HG03196 (cell line): ENCODE data around the gene C21orf58.
A peak's percentile ranks its signal among the peaks of the same experiment; 100 is the strongest.

Experiments used
- ATAC-seq: cut with Tn5 transposase; IDR thresholded peaks from one replicate; pipeline ENCODE4 v1.9.1; 2021; ENCODE audit not compliant: unreplicated experiment

C21orf58 gene

DNA sequence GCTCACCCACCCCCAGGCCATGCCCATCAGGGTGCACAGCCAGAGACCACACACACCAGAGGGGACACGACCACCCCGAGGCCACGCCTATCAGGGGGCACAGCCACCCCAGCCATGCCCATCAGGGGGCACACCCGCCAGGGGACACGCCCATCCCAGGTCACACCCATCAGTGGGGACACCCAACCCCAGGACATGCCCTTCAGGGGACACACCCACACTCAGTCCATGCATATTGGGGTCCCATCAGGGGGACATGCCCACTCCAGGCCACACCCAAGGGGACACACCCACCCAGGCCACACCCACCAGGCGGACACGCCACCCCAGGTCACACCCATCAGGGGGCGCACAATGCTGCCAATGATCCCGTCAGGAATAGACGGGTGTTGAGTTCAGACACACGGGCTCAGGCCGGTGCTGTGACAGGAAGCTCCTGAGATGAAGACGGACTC is 59.0 kb downstream of the C21orf58 start:
- no peak for ATAC-seq

DNA sequence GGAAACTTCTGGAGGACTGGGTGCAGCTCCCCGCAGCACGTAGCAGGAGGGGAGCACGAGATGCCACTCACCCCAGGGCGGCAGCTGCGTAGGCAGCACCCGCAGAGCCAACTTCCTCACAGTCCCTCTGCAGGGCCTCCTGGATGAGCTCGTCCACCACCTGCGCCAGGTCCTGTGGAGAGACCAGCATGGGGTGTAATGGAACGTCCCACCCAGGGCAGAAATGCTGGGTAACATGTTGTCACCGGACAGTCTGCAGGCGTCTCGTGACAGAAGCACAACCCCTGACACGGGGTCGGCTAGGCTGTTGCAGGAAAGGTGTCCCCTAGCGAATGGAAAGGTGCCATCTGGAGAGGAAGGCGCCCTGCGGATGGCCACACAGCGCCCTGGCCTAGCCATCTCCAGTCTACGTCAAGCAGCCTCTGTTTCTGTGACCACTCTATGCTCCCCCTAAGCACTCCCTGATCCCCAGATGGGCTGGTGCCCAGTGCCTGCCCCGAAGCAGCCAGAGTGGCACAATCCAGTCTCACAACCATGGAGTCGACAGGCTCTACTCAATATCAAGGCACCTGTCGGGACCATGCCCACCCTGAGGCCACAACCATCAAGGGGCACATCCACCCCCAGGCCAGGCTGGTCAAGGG is 59.5 kb downstream of the C21orf58 start:
- no peak for ATAC-seq

DNA sequence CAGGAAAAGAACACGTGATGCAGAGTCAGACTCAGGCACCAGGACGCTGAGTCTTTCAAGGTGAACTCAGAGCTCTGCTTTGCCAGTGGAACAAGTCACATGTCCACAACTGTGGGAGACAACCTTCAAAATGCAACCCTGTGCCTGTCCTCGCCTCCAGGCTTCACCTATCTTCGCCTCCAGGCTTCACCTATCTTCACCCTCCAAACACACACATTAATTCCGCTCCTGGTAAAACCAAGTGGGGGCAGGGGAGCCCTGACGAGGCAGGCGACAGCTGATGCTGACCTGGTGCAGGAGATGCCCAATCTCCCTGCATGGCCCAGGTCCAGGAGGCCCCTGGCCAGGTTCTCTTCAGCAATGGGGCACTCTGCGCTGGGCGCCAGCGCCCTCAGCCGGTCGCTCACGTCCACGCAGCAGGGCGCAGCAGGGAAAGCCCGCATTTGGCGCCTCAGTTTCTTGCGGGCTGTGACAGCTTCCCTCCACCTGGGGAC is 67.1 kb downstream of the C21orf58 start:
- no peak for ATAC-seq

DNA sequence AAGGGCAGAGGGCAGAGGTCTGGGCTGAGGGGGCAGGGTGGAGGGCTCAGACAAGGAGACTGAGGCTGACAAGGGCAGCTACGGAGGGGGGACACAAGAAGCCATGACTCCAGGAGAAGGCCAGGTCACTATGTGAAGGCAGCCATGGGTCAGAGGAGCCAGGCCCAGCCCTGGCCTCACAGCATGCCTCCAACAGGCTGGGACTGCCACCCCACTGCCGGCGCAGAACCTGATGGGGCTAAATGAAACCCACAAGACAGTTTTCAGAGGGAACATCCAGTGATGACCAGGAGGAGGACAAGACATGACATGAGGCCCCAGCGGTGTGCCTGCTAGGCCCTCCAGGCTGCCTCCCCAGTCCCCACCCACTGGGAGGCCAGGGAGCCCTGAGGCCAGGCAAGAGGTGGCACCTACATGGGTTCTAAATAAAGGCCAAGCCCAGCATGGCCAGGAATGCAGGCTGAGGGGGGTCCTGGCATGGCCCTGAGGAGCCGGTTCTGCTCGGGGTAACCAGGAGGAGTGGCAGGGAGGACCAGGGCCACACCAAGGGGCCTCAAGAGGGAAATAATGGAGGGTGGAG is 67.8 kb downstream of the C21orf58 start:
- ATAC-seq: no peak

DNA sequence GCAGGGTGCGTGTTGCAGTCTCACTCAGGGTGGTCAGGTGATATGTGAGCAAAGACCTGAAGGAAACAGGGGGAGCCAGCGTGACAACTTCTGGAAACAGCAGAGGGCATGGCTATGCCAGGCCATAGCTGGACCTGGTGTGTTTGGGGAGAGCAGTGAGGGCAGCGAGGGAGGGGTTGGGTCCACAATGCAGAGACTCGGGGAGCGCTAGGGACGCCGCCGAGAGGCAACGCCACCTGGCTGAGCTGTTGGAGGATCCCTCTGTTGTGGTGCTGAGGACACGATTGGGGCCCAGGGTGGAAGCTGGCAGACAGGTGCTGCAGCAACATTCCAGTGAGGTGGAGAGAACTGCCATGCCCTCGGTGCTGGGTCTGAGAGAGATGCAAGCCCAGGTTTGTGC is 68.5 kb downstream of the C21orf58 start:
- no peak for ATAC-seq

DNA sequence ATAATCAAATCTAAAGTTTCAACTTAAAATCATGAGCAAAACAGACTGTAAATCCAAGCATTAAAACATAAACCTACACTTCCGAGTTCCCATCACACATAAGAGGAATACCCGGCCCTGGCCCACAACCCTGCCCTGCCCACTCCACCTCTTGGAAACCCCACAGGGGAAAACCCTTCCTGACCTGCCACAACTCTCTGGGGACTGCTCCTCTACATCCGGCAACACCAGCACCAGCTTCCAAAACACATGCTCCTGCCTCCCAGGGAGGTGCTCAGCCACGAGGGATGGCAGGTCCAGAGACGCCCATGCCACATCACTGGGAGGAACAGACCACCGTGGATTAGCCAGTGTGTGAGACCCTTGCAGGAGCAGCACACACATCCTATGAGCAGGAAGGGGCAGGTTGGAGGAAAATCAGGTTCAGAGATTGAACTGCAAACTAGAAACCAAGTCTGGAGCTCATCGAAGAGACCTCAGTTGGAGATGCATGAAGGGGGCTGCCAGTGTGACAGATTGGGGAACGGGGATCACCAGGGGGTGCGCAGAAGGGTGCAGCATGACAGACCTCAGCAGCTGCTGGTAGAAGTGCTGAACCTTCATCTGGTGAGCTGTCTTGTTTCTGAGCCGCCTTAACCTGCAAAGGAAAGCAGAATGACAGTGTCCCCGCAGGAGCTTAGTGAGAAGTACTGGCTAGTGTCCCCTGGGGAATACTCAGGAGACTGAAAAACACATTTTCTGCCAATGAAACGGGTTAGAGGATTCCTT is 69.3 kb downstream of the C21orf58 start:
- peak; percentile 52 for ATAC-seq

DNA sequence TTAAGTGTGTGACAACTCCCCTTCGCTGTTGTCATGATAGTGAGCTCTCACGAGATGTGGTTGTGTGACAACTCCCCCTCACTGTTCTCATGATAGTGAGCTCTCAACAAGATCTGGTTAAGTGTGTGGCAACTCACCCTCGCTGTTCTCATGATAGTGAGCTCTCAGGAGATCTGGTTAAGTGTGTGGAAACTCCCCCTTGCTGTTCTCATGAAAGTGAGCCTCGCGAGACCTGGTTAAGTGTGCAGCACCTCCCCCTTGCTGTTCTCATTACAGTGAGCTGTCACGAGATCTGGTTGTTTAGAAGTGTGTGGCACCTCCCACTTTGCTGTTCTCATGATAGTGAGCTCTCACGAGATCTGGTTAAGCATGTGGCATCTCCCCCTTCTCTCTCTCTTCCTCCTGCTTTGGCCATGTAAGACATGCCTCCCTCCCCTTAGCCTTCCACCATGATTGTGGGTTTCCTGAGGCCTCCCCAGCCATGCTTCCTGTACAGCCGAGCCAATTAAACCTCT is 70.0 kb downstream of the C21orf58 start:
- peak; percentile 58 for ATAC-seq

DNA sequence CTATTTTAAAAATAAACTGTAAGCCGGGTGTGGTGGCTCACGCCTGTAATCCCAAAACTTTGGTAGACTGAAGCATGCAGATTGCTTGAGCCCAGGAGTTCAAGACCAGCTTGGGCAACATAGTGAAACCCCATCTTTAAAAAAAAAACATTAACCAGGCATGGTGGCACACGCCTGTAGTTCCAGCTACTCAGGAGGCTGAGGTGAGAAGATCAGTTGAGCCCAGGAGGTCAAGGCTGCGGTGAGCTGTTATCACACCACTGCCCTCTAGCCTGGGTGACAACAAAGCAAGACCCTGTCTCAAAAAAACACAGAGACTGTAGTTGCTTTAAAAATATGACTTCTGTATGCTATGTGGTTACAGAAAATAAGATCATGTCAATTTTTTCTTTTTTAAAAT is 70.8 kb downstream of the C21orf58 start:
- no peak for ATAC-seq
